ENCODE measurements around the gene NCAPD3. TPM values are rescaled to one million over a fixed set of nuclear protein-coding genes. Genes with fewer than 3 reads are reported as not detected.

NCAPD3 gene
- total RNA-seq, 2 experiments from 2014 or later, result 25.7 to 29.6 TPM

DNA sequence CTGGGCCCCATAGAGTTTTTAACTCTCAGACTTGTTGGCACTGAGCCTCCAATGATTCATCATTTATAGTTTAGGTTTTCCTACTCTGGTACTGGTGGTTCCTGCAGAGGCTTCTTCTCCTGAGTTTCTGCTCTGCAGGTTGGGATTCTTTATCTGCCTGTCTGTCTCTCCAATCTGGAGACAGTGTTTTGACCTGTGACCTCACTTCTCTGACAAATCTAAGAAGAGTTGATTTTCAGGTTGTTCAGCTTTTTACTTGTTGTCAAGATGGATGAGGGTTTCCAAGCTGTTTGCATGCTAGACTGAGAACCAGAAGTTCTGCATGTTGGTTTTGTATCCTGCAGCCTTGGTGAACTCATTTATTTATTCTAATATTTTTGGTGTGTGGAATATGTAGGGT, 91.0 kb downstream of the NCAPD3 start:
- DNase-seq, result no peak
- intact Hi-C loops (cut with DNase I, micrococcal nuclease), result no loop called here
- Mint-ChIP-seq H3K27me3 (no peaks in the 10 kb centered on the region), H3K4me3 (no peak overlapping the region), H3K27ac (no peak overlapping the region), H3K4me1 (ENCODE audit: low read depth) (no peaks in the 10 kb centered on the region), H3K36me3 (ENCODE audit: low read depth) (peaks cover 22% of the 10 kb centered on the region), H3K9me3 (peaks cover 14% of the 10 kb centered on the region)
- CTCF ChIA-PET, result no interaction called here
- Histone ChIP-seq H3K36me3 (ENCODE audit: insufficient read depth, low read length) (no peaks in the 10 kb centered on the region), H3K4me1 (ENCODE audit: insufficient read depth, low read length) (no peaks in the 10 kb centered on the region), H3K27me3 (ENCODE audit: control insufficient read depth in 1 of 2, insufficient read depth in 2 of 2, low read length in 2 of 2) (no peaks in the 10 kb centered on the region), H3K27ac (ENCODE audit: low read depth in 1 of 2, low read length in 2 of 2) (no peak overlapping the region), H3K9me3 (ENCODE audit: control insufficient read depth in 1 of 2, insufficient read depth in 1 of 2, low read length in 2 of 2) (peaks cover 4 to 15% of the 10 kb centered on the region in 2 experiments), H3K4me3 (ENCODE audit: low read length) (no peak overlapping the region)
- POLR2A ChIA-PET, result no interaction called here
- TF ChIP-seq, protein P1, sequence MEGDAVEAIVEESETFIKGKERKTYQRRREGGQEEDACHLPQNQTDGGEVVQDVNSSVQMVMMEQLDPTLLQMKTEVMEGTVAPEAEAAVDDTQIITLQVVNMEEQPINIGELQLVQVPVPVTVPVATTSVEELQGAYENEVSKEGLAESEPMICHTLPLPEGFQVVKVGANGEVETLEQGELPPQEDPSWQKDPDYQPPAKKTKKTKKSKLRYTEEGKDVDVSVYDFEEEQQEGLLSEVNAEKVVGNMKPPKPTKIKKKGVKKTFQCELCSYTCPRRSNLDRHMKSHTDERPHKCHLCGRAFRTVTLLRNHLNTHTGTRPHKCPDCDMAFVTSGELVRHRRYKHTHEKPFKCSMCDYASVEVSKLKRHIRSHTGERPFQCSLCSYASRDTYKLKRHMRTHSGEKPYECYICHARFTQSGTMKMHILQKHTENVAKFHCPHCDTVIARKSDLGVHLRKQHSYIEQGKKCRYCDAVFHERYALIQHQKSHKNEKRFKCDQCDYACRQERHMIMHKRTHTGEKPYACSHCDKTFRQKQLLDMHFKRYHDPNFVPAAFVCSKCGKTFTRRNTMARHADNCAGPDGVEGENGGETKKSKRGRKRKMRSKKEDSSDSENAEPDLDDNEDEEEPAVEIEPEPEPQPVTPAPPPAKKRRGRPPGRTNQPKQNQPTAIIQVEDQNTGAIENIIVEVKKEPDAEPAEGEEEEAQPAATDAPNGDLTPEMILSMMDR (IDR thresholded peaks at IDR 0.05), result no peak
- ATAC-seq (ENCODE audit: poor library complexity), result no peak

- DNase-seq (no peak), ATAC-seq (ENCODE audit: poor library complexity) (no peak)
- H3K9me3 Mint-ChIP-seq, result peaks cover 14% of the 10 kb centered on the region
- ChIA-PET CTCF (no interaction called here), POLR2A (no interaction called here)
- no peak overlapping the region for H3K4me3 ChIP-seq (ENCODE audit: low read length)
- TF ChIP-seq, protein P1 (IDR thresholded peaks at IDR 0.05), result no peak
- peaks cover 22% of the 10 kb centered on the region for H3K36me3 Mint-ChIP-seq (ENCODE audit: low read depth)
- H3K27me3 Mint-ChIP-seq, result no peaks in the 10 kb centered on the region
- no peak overlapping the region for H3K4me3 Mint-ChIP-seq
- peaks cover 4 to 15% of the 10 kb centered on the region in 2 experiments for H3K9me3 ChIP-seq (ENCODE audit: control insufficient read depth in 1 of 2, insufficient read depth in 1 of 2, low read length in 2 of 2)
- H3K27ac Mint-ChIP-seq, result no peak overlapping the region
- H3K4me1 ChIP-seq (ENCODE audit: insufficient read depth, low read length), result no peaks in the 10 kb centered on the region
- intact Hi-C loops (cut with DNase I, micrococcal nuclease), result no loop called here
- no peaks in the 10 kb centered on the region for H3K36me3 ChIP-seq (ENCODE audit: insufficient read depth, low read length)
- no peak overlapping the region for H3K27ac ChIP-seq (ENCODE audit: low read depth in 1 of 2, low read length in 2 of 2)
- H3K27me3 ChIP-seq (ENCODE audit: control insufficient read depth in 1 of 2, insufficient read depth in 2 of 2, low read length in 2 of 2), result no peaks in the 10 kb centered on the region
- no peaks in the 10 kb centered on the region for H3K4me1 Mint-ChIP-seq (ENCODE audit: low read depth)
Observed at GRCh38 chr11:134131628-134132244, 92.0 kb downstream of the NCAPD3 start.

- Histone ChIP-seq H3K4me1 (ENCODE audit: insufficient read depth, low read length) (peaks cover 5% of the 10 kb centered on the region), H3K27me3 (ENCODE audit: control insufficient read depth in 1 of 2, insufficient read depth in 2 of 2, low read length in 2 of 2) (peaks cover 3 to 15% of the 10 kb centered on the region in 2 experiments), H3K27ac (ENCODE audit: low read depth in 1 of 2, low read length in 2 of 2) (no peak overlapping the region), H3K4me3 (ENCODE audit: low read length) (no peak overlapping the region), H3K36me3 (ENCODE audit: insufficient read depth, low read length) (no peaks in the 10 kb centered on the region), H3K9me3 (ENCODE audit: control insufficient read depth in 1 of 2, insufficient read depth in 1 of 2, low read length in 2 of 2) (peaks cover 2 to 4% of the 10 kb centered on the region in 2 experiments)
- Mint-ChIP-seq H3K4me1 (ENCODE audit: low read depth) (peaks cover 18% of the 10 kb centered on the region), H3K4me3 (no peak overlapping the region), H3K27me3 (peaks cover 39% of the 10 kb centered on the region), H3K27ac (no peak overlapping the region), H3K36me3 (ENCODE audit: low read depth) (peaks cover 12% of the 10 kb centered on the region), H3K9me3 (peaks cover 2% of the 10 kb centered on the region)
- POLR2A ChIA-PET, result no interaction called here
- TF ChIP-seq, protein P1 (IDR thresholded peaks at IDR 0.05), result no peak
- intact Hi-C loops (cut with DNase I, micrococcal nuclease), result no loop called here
- DNase-seq, result no peak
- ATAC-seq (ENCODE audit: poor library complexity), result no peak
- CTCF ChIA-PET, result no interaction called here
Observed at GRCh38 chr11:134126217-134126822, 97.4 kb downstream of the NCAPD3 start.
